ENCODE measurements around the gene MORC4. TPM values are rescaled to one million over a fixed set of nuclear protein-coding genes. Genes with fewer than 3 reads are reported as not detected.

MORC4 gene
- total and polyA plus RNA-seq, 7 donors = 5.8 to 13.0 (median 9.3) TPM

DNA sequence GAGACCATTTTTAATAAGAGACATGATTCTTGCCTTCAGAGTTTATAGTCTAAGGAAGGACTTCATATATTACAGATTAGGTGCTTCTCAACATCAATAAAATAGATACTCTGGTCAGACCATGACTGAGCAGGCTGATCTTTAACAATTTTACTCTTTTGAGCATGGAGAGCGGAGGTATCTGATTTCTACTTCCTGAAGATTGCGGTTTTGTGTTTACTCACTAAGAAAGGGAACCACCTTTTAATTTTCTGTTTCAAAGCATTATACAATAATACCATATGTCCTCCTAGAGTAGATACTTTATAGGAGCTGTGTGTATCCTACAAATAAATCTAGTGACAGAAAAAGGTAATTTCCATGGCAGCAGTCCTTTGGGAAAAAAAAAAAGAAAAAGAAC lies 12.5 kb downstream of the MORC4 start:
- no peaks in the 10 kb centered on the region for H3K9me3 ChIP-seq
- no peak for TF ChIP-seq EP300 (IDR thresholded peaks at IDR 0.05)
- TF ChIP-seq POLR2A (IDR thresholded peaks at IDR 0.05) = no peak
- no peak for TF ChIP-seq CTCF (IDR thresholded peaks at IDR 0.05)
- TF ChIP-seq POLR2AphosphoS5 (IDR thresholded peaks at IDR 0.05) = no peak
- 45 to 76% methylated on average over 2 of the region's 2 CpGs for WGBS, 2 donors

DNA sequence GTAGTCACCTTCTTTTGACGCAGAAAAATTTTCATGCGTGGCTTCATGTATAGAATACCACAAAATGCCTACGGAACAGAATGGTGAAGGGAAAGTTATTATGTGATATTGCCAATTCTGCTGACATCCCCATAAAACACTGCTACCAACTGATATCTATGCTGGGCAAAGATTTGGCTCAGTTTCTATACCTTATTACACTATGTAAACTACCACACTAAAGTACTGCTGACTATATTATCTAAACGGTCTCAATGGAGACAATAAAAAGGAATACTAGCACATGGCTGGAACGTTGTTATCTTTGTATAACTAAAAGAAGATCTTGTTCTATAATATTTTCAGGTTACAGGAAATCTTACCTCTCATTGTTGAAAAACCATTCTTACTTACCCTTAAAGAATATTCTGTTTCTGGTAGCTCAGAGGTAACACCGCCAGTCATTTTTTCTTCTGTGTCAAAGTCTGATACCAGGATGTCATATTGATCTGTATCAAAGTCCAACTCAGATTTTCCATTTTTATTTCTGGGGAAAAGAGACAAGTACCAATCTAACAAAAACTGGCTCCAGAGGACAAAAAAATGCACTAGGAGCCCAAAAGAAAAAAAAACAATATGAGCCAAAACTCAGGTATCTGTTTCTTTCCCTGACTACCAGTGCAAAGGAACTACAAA lies 18.9 kb downstream of the MORC4 start:
- intact Hi-C loops (cut with DNase I) = no loop called here
- 17 to 70% methylated on average over 6 of the region's 6 CpGs for WGBS, 2 donors
- Histone ChIP-seq H3K27ac (no peak overlapping the region), H3K36me3 (no peaks in the 10 kb centered on the region), H3K9me3 (no peaks in the 10 kb centered on the region), H3K4me3 (no peak overlapping the region), H3K27me3 (no peaks in the 10 kb centered on the region), H3K4me1 (no peaks in the 10 kb centered on the region)
- no peak for DNase-seq
- TF ChIP-seq CTCF (IDR thresholded peaks at IDR 0.05) = no peak
- TF ChIP-seq POLR2AphosphoS5 (IDR thresholded peaks at IDR 0.05) = no peak
- TF ChIP-seq EP300 (IDR thresholded peaks at IDR 0.05) = no peak
- no peak for TF ChIP-seq POLR2A (IDR thresholded peaks at IDR 0.05)

More for the DNA sequence above, 12.5 kb downstream of the MORC4 start:
- intact Hi-C loops (cut with DNase I) = no loop called here
- no peak overlapping the region for H3K4me3 ChIP-seq
- no peak for DNase-seq
- no peaks in the 10 kb centered on the region for H3K27me3 ChIP-seq
- no peaks in the 10 kb centered on the region for H3K36me3 ChIP-seq
- no peaks in the 10 kb centered on the region for H3K4me1 ChIP-seq
- H3K27ac ChIP-seq = no peak overlapping the region

DNA sequence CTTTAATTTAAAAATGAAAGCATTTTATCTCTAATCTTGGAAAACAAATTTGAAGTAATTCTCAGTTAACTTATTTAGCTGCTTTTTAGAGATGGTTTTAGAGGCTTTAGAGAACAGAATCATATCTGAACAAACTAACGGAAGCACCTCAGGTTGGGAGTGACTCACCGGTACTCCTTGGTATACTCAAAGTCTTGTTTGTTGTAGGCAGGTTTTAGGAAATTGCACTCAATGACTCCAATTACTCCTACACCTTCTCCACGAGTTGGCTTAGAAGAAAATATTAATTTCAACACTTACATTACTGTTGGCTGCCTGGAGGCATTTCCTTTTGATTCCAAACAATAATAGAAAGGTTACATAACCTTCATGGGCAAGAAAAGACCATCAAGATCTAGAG lies 23.6 kb downstream of the MORC4 start:
- H3K27ac ChIP-seq = no peak overlapping the region
- no peaks in the 10 kb centered on the region for H3K4me1 ChIP-seq
- intact Hi-C loops (cut with DNase I) = no loop called here
- H3K9me3 ChIP-seq = no peaks in the 10 kb centered on the region
- no peaks in the 10 kb centered on the region for H3K36me3 ChIP-seq
- no peak overlapping the region for H3K4me3 ChIP-seq
- no peak for DNase-seq
- H3K27me3 ChIP-seq = no peaks in the 10 kb centered on the region
- WGBS, 2 donors = 71 to 83% methylated on average over 3 of the region's 3 CpGs
- TF ChIP-seq CTCF (IDR thresholded peaks at IDR 0.05) (no peak), POLR2A (IDR thresholded peaks at IDR 0.05) (no peak)

- no peak overlapping the region for H3K4me3 ChIP-seq
- H3K27me3 ChIP-seq = peaks cover 0 to 3% (median 0%) of the 10 kb centered on the region in 3 donors
- no peak overlapping the region for H3K27ac ChIP-seq
- TF ChIP-seq EP300 (IDR thresholded peaks at IDR 0.05) (no peak), CTCF (IDR thresholded peaks at IDR 0.05) (no peak), POLR2AphosphoS5 (IDR thresholded peaks at IDR 0.05) (no peak), POLR2A (IDR thresholded peaks at IDR 0.05) (no peak)
- H3K9me3 ChIP-seq = no peaks in the 10 kb centered on the region
- DNase-seq = no peak
- WGBS, 2 donors = 53 to 76% methylated on average over 5 of the region's 5 CpGs
- intact Hi-C loops (cut with DNase I) = no loop called here
- no peaks in the 10 kb centered on the region for H3K36me3 ChIP-seq
- no peaks in the 10 kb centered on the region for H3K4me1 ChIP-seq
These were observed 26.4 kb downstream of the MORC4 start for GRCh38 chrX:106973433-106974149.
